MCF 10A (cell line): ENCODE data around the gene ZDHHC8. TPM values are rescaled to one million over a fixed set of nuclear protein-coding genes. Genes with fewer than 3 reads are reported as not detected.

ENCODE experiments used
- BruUV-seq: library from RNA; stranded (reverse); fragments of 400-500 nt; replicated peaks from 2 replicates; lab custom pipeline; 2021; lab: Mats Ljungman, UMichigan
- CTCF ChIA-PET: fragments of 300-600 bp; sonication (Branson Sonifier 250); formaldehyde crosslinking; extraction: SDS; loops from one replicate; lab custom pipeline; 2021; ENCODE audit warnings: antibody characterized with exemption, inconsistent platforms; lab: Yijun Ruan, JAX
- POLR2A ChIA-PET: fragments of 300-600, 350-650 bp; sonication (Branson Sonifier 250); formaldehyde crosslinking; extraction: SDS; loops from one replicate; lab custom pipeline; 2020; ENCODE audit warnings: antibody characterized with exemption, inconsistent platforms; lab: Yijun Ruan, JAX
- DNase-seq: peaks from one replicate; pipeline ENCODE4 v3.0.0-alpha.2; 2018; ENCODE audit not compliant: unreplicated experiment
- H3K27ac Mint-ChIP-seq: one replicate; pipeline ENCODE4 v1.8.0; 2022; ENCODE audit warnings: mild to moderate bottlenecking, low read depth, mixed read lengths; ENCODE audit not compliant: unreplicated experiment
- H3K27me3 Mint-ChIP-seq: one replicate; pipeline ENCODE4 v1.8.0; 2022; ENCODE audit warnings: mixed read lengths; ENCODE audit not compliant: insufficient read depth, unreplicated experiment
- H3K36me3 Mint-ChIP-seq: one replicate; pipeline ENCODE4 v1.8.0; 2022; ENCODE audit warnings: mild to moderate bottlenecking, moderate library complexity, mixed read lengths; ENCODE audit not compliant: insufficient read depth, unreplicated experiment
- H3K4me1 Mint-ChIP-seq: one replicate; pipeline ENCODE4 v1.8.0; 2022; ENCODE audit warnings: mixed read lengths; ENCODE audit not compliant: insufficient read depth, unreplicated experiment
- H3K4me3 Mint-ChIP-seq: one replicate; pipeline ENCODE4 v1.8.0; 2022; ENCODE audit warnings: mild to moderate bottlenecking, moderate library complexity, mixed read lengths; ENCODE audit not compliant: unreplicated experiment
- H3K9me3 Mint-ChIP-seq: one replicate; pipeline ENCODE4 v1.8.0; 2022; ENCODE audit warnings: mixed read lengths; ENCODE audit not compliant: unreplicated experiment
- intact Hi-C: fragments of 100-400 bp; cut with micrococcal nuclease; formaldehyde crosslinking; loops from 2 replicates; pipeline ENCODE4 v1.14.1; 2022
- total RNA-seq: library from RNA; stranded (reverse); gene quantifications from 2 replicates; pipeline ENCODE4 v1.2.3, GENCODE V29; 2022
- TF ChIP-seq, protein P1 (sequence below): fragments of 200-600 bp; IDR thresholded peaks from one replicate; pipeline ENCODE4 v1.8.0; 2022; ENCODE audit warnings: antibody characterized with exemption, mild to moderate bottlenecking; ENCODE audit not compliant: unreplicated experiment

The ZDHHC8 gene
- total RNA-seq, 1 experiment from 2014 or later: 44.8 TPM

DNA sequence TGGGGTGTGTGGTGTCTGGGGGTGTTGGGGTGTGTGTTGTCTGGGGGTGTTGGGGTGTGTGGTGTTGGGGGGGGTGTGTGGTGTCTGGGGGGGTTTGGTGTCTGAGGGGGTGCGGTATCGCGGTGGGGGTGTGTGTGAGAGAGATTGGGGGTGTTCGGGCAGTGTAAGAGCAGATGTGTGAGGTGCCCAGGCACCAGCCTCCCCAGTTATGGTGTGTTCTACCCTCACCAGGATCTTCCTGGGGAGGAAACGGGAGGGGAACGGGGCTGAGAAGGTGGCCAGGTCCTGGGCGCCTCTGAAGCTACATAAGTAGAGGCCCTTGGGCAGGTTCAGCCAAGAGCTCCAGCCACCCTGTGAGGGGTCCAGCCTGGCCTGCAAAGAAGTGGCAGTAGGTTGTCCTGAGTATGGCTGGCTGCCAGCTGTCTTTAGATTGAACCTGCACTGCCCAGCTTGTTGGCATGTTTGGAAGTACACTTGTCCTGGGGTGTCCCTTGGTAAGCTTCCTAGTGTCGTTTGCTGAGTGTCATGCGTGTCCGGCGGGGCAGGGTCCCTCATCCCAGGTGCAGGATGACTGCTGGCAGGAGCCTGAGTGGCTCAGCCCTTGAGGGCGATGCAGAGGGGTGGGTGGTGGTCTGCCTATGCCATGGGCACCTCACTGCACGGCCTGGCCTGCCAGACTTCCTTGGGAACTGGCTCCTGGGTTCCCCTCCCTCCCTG, 8.1 kb upstream of the ZDHHC8 start:
- POLR2A ChIA-PET: no interaction called here
- H3K36me3 Mint-ChIP-seq: peaks cover 70% of the 10 kb centered on the region
- H3K27ac Mint-ChIP-seq: no peak overlapping the region
- no peak overlapping the region for H3K4me3 Mint-ChIP-seq
- TF ChIP-seq, protein P1, sequence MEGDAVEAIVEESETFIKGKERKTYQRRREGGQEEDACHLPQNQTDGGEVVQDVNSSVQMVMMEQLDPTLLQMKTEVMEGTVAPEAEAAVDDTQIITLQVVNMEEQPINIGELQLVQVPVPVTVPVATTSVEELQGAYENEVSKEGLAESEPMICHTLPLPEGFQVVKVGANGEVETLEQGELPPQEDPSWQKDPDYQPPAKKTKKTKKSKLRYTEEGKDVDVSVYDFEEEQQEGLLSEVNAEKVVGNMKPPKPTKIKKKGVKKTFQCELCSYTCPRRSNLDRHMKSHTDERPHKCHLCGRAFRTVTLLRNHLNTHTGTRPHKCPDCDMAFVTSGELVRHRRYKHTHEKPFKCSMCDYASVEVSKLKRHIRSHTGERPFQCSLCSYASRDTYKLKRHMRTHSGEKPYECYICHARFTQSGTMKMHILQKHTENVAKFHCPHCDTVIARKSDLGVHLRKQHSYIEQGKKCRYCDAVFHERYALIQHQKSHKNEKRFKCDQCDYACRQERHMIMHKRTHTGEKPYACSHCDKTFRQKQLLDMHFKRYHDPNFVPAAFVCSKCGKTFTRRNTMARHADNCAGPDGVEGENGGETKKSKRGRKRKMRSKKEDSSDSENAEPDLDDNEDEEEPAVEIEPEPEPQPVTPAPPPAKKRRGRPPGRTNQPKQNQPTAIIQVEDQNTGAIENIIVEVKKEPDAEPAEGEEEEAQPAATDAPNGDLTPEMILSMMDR: no peak
- no TSS peak for BruUV-seq
- no peaks in the 10 kb centered on the region for H3K27me3 Mint-ChIP-seq
- no peak for DNase-seq
- H3K4me1 Mint-ChIP-seq: peaks cover 4% of the 10 kb centered on the region
- intact Hi-C loops: no loop called here
- CTCF ChIA-PET: no interaction called here
- H3K9me3 Mint-ChIP-seq: no peaks in the 10 kb centered on the region

- H3K36me3 Mint-ChIP-seq: peaks cover 65% of the 10 kb centered on the region
- no peaks in the 10 kb centered on the region for H3K27me3 Mint-ChIP-seq
- DNase-seq: no peak
- no peak overlapping the region for H3K27ac Mint-ChIP-seq
- TF ChIP-seq, protein P1: no peak
- no peaks in the 10 kb centered on the region for H3K9me3 Mint-ChIP-seq
- CTCF ChIA-PET: no interaction called here
- POLR2A ChIA-PET: no interaction called here
- no peaks in the 10 kb centered on the region for H3K4me1 Mint-ChIP-seq
- no peak overlapping the region for H3K4me3 Mint-ChIP-seq
- intact Hi-C loops: no loop called here
- no TSS peak for BruUV-seq
Observed at GRCh38 chr22:20124083-20124787, 7.4 kb upstream of the ZDHHC8 start.

DNA sequence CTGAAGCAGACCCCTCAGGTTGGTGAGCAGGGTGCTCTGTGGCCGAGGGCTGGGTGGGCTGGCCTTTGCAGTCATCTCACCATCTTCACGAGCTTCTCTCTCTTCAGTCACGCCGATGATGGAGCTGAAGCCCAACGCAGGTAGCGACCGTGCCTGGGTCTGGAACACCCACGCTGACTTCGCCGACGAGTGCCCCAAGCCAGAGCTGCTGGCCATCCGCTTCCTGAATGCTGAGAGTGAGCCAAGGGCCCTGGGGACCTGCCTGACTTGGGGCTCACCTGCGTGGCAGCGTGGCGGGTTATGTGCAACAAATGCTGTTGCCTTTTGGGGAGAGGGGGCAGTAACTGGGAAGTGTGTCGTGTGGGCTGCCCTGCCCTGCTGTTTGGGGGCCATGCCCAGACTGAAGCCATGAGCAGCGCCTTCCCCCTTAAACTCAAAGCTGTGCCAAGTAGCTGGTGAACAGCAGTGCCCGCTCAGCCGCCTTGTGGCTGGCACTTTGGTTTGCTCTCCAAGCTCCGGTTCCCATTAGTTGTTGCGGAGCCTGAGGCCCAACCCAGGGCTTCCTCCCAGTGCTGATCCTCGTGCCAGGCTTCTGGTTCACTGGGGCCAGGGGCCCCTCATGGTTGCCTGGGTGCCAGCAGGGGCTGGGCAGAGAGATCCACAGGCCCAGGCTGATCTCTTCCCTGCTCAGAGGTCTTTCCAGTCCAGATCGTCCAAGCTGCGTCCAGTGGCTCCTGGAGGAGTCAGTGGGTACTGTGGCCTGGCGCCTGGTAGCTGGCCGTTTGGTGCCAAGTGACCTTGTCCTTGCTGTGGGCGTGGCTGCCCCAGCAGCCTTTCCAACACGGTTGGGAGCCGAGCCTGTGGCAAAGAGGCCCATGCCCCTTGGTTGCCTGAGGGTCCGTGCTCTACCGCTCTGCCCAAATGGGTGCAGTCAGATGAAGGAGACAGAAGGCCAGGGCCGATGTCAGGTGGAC, 6.1 kb upstream of the ZDHHC8 start:
- TF ChIP-seq, protein P1: no peak
- ChIA-PET CTCF (no interaction called here), POLR2A (interaction anchor here (0.5 to 2.2 kb wide), 2 partner anchors 8 to 660 kb away, joined by 3 to 11 read pairs; partner anchors contain the start of gene TRMT2A)
- H3K9me3 Mint-ChIP-seq: no peaks in the 10 kb centered on the region
- H3K36me3 Mint-ChIP-seq: peaks cover 55% of the 10 kb centered on the region
- no peak for DNase-seq
- no TSS peak for BruUV-seq
- H3K27me3 Mint-ChIP-seq: no peaks in the 10 kb centered on the region
- no peaks in the 10 kb centered on the region for H3K4me1 Mint-ChIP-seq
- intact Hi-C loops: no loop called here
- no peak overlapping the region for H3K4me3 Mint-ChIP-seq
- no peak overlapping the region for H3K27ac Mint-ChIP-seq
